ENCODE data around the gene SMS. TPM values are rescaled to one million over a fixed set of nuclear protein-coding genes. Genes with fewer than 3 reads are reported as not detected.

SMS gene
- total RNA-seq, 2 donors from 2014 or later, result 13.5 to 20.5 TPM

- intact Hi-C loops (cut with DNase I), result no loop called here
- no peaks in the 10 kb centered on the region for H3K4me1 ChIP-seq
- 68 to 89% methylated on average over 2 of the region's 2 CpGs for WGBS, 2 donors
- DNase-seq (no peak), ATAC-seq (no peak)
- TF ChIP-seq CTCF (IDR thresholded peaks at IDR 0.05) (no peak), POLR2A (IDR thresholded peaks at IDR 0.05) (no peak)
- no peaks in the 10 kb centered on the region for H3K27me3 ChIP-seq
- no peaks in the 10 kb centered on the region for H3K36me3 ChIP-seq (replicated peaks in 1 of 2; ENCODE audit: insufficient read depth in 1 of 2, low read depth in 2 of 2)
- no peaks in the 10 kb centered on the region for H3K9me3 ChIP-seq
- no peak overlapping the region for H3K4me3 ChIP-seq
- H3K27ac ChIP-seq, result no peak overlapping the region
Observed at GRCh38 chrX:22040184-22040583, 99.7 kb downstream of the SMS start.

DNA sequence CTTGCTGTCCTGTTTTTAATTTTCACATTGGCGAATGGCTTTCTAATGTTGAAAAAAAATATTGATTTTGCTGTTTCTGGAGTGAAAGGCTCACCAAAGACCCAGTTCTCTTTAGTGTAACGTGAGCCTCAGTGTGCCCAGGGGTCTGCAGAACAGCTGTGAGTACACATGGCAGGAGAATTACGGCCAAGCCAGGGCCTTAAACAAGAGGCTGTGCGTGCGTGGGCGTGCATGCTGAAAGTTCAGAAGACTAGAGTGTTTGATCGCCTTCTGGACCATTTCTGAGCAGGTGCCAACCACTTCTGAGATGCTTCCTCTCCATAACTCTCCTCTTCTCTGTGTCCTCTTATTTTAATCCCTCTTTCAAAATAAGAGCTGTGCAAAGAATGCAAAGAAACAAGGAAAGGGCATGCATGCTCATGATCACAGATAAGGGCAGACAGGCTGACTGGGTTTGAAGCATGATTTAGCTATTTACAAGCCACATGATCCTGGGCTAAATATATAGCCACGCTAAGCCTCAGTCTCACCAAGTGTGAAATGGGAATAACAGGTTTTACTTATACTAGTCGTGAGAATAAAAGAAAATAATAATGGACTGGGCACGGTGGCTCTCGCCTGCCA is 101.5 kb downstream of the SMS start:
- no peaks in the 10 kb centered on the region for H3K36me3 ChIP-seq (replicated peaks in 1 of 2; ENCODE audit: insufficient read depth in 1 of 2, low read depth in 2 of 2)
- no peak for ATAC-seq
- TF ChIP-seq CTCF (IDR thresholded peaks at IDR 0.05) (no peak), POLR2A (IDR thresholded peaks at IDR 0.05) (no peak)

GRCh38 chrX:22043872-22044271 is 103.4 kb downstream of the SMS start:
- no peaks in the 10 kb centered on the region for H3K4me1 ChIP-seq
- no peak for TF ChIP-seq POLR2A (IDR thresholded peaks at IDR 0.05)
- no peak for TF ChIP-seq CTCF (IDR thresholded peaks at IDR 0.05)
- 24 to 54% methylated on average over 4 of the region's 4 CpGs for WGBS, 2 donors
- ATAC-seq (no peak), DNase-seq (no peak)
- H3K9me3 ChIP-seq, result no peaks in the 10 kb centered on the region
- H3K36me3 ChIP-seq (replicated peaks in 1 of 2; ENCODE audit: insufficient read depth in 1 of 2, low read depth in 2 of 2), result no peaks in the 10 kb centered on the region
- H3K4me3 ChIP-seq, result no peak overlapping the region
- no peaks in the 10 kb centered on the region for H3K27me3 ChIP-seq
- intact Hi-C loops (cut with DNase I), result no loop called here
- no peak overlapping the region for H3K27ac ChIP-seq

More for the DNA sequence above, 101.5 kb downstream of the SMS start:
- WGBS, 2 donors, result 80 to 81% methylated on average over 7 to 11 of the region's 11 CpGs
- Histone ChIP-seq H3K4me3 (no peak overlapping the region), H3K27me3 (no peaks in the 10 kb centered on the region), H3K27ac (no peak overlapping the region), H3K4me1 (no peaks in the 10 kb centered on the region), H3K9me3 (no peaks in the 10 kb centered on the region)
- no peak for DNase-seq
- intact Hi-C loops (cut with DNase I), result no loop called here

Other genes starting within 250 kb of the SMS start
- not detected for gene SMPX, start 182.6 kb upstream of the SMS start, total RNA-seq
- 1 to 10 TPM; 4.3 to 6.7 TPM for gene MBTPS2, start 101.1 kb upstream of the SMS start, total RNA-seq
- 1 to 10 TPM; 3.9 to 4.9 TPM for gene YY2, start 84.7 kb upstream of the SMS start, total RNA-seq
- gene PHEX, start 91.6 kb downstream of the SMS start, total RNA-seq, result not detected